ENCODE measurements around the gene C1QTNF12.
"Not testable (repeated sequence)": the region's sequence is repeated elsewhere in the genome, so short reads cannot be mapped to it uniquely, and the experiment has no call there.

C1QTNF12 gene

DNA sequence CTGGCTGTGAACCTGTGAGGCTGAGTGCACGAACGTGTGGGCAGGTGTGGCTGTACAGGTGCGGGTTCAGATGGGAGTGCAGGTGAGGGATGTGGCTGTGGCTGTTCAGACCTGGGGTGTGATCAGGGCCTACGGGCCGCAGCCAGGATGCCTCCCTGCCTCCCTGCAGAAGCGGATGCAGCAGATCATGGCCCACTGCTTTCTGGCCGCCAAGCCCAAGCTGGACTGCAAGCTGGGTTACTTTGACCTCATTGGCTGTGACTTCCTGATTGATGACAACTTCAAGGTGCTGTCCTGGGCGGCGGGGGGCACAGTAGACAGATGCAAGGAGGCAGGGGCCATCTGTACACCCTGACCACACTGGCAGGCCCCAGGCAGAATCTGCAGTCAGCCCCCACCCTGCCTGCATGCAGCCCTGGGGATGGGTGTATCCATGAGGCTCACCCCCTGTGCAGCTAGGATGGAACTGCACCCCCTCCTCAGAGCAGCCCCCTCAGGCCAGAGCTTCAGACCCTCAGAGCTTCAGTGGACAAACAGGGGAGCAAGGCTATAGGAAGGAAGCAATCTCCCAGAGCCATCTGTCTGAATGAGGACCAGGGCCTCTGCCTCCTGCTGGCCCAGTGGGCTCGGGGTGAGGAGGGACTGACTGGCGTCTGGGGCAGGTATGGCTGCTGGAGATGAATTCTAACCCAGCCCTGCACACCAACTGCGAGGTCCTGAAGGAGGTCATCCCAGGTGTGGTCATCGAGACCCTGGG is 49.9 kb downstream of the C1QTNF12 start:
- no peak for DNase-seq

DNA sequence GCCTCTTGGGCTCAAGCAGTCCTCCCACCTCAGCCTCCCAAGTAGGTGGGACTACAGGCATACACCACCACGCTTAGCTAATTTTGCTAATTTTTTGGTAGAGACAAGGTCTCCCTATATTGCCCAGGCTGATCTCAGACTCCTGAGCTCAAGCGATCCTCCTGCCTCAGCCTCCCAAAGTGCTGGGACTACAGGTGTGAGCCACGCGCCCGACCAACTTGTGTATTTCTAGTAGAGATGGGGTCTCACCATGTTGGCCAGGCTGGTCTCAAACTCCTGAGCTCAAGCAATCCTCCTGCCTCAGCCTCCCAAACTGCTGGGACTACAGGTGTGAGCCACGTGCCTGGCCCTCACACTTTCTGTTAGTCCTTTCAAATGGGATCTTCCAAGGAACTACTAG is 50.8 kb downstream of the C1QTNF12 start:
- DNase-seq = not testable (repeated sequence)

DNA sequence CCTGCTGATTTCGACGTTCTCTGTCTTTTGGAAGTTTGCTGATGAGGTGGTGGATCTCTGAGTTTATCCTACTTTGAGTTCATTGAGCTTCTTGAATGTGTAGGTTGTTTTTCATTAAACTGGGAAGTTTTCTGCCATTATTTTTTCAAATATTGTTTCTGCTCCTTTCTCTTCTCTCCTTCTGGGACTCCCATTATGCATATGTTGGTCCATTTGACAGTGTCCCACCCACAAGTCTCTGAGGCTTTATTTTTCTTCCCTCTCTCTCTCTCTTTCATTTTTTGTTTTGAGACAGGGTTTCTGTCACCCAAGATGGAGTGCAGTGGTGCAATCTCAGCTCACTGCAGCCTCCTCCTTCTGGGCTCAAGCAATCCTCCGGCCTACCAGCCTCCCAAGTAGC is 51.8 kb downstream of the C1QTNF12 start:
- DNase-seq = no peak

Measured in effector CD8-positive, alpha-beta T cell (primary cell).